ENCODE measurements around the gene SNTB2. TPM values are rescaled to one million over a fixed set of nuclear protein-coding genes. Genes with fewer than 3 reads are reported as not detected.

The SNTB2 gene
- total RNA-seq, 2 experiments from 2014 or later, result 6.1 to 6.3 TPM

DNA sequence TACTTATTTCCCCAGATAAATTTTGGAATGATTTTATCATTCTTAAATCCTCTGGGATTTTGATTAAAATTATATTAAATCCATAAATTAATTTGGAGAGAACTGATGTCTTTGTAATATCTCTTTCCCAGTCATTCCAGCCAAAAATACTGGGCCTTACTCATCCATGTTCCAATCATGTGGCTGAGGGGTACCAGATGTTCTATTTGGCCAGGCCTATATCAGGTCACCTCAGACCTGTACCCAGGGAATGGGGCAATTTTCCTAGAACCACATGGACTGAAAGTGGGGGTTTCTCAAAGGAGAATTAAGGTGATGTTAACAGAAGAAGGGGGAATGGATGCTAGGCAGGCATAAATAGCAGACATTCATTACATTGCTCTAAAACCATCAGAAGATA is 7.5 kb downstream of the SNTB2 start:
- no peaks in the 10 kb centered on the region for H3K9me3 Mint-ChIP-seq
- peaks cover 5% of the 10 kb centered on the region for H3K36me3 Mint-ChIP-seq
- DNase-seq, result no peak
- H3K27ac Mint-ChIP-seq, result no peak overlapping the region
- peaks cover 22% of the 10 kb centered on the region for H3K4me1 Mint-ChIP-seq
- H3K4me3 Mint-ChIP-seq, result no peak overlapping the region
- H3K27me3 Mint-ChIP-seq, result no peaks in the 10 kb centered on the region

DNA sequence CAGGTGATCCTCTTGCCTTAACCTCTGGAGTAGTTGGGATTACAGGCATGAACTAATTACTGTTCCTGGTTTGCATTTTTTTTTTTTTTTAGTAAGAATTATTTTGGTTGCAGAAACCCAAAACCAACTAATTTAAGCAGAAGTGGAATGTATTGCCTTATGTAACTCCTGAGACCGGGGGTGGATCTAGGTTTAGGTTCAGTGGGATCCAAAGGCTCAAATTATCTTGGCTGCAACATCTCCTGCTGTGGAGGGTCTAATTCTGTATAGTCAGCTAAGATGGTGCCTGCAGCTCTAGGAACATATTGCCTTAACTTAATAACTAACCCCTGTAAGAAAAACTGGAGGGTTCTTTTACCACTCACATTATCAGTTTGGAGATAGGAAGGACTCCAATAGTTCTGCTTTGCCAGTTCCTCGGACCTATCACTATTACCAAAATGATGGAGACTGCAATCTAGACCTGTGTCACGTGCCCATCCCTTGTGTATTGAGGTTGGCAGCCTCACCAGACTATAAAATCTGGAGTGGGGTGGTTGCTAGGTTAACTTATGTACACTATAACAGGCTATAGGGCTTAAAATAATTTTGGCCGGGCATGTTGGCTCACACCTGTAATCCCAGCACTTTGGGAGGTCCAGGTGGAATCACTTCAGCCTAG is 8.5 kb downstream of the SNTB2 start:
- Mint-ChIP-seq H3K27ac (no peak overlapping the region), H3K4me1 (peaks cover 13% of the 10 kb centered on the region), H3K4me3 (no peak overlapping the region), H3K36me3 (peaks cover 5% of the 10 kb centered on the region), H3K27me3 (no peaks in the 10 kb centered on the region), H3K9me3 (no peaks in the 10 kb centered on the region)
- DNase-seq, result no peak

DNA sequence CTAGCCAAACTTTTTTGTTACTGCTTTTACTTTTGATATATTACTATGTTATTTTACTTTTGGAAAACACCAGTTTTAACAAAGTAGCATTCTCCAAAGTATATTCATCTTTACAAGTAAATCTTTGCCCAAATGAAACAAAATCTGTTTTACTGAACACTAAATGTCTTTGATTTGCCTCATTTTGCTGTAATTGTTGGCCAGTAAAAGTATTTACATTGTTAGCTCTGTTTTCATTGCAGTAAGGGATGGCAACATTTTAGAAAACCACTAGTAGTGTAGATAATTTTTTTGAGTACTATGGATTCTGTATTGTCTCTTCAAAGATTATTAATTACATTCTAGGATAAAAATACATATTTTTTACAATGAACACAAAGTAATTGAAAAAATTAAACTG is 10.6 kb downstream of the SNTB2 start:
- Mint-ChIP-seq H3K9me3 (no peaks in the 10 kb centered on the region), H3K27ac (no peak overlapping the region), H3K4me3 (no peak overlapping the region), H3K36me3 (no peaks in the 10 kb centered on the region), H3K4me1 (peaks cover 7% of the 10 kb centered on the region), H3K27me3 (no peaks in the 10 kb centered on the region)
- no peak for DNase-seq

DNA sequence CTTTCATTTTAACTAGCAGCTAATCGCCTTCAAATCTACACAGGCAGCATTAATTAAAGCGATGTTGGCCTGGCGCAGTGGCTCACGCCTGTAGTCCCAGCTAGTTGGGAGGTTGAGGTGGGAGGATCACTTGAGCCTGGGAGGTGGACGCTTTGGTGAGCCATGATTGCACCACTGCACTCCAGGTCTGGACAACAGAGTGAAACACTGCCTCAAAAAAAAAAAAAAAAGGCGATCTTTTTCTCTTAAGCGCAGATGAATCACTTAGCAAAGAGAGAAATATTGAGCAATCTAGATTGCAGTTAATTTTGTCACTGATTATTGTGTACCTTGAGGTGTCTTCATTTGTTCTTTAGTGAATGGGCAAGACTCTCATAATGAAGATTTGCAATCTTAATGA is 12.4 kb downstream of the SNTB2 start:
- Mint-ChIP-seq H3K27me3 (no peaks in the 10 kb centered on the region), H3K9me3 (no peaks in the 10 kb centered on the region), H3K4me3 (no peak overlapping the region), H3K27ac (no peak overlapping the region), H3K36me3 (no peaks in the 10 kb centered on the region), H3K4me1 (peaks cover 12% of the 10 kb centered on the region)
- DNase-seq, result no peak

DNA sequence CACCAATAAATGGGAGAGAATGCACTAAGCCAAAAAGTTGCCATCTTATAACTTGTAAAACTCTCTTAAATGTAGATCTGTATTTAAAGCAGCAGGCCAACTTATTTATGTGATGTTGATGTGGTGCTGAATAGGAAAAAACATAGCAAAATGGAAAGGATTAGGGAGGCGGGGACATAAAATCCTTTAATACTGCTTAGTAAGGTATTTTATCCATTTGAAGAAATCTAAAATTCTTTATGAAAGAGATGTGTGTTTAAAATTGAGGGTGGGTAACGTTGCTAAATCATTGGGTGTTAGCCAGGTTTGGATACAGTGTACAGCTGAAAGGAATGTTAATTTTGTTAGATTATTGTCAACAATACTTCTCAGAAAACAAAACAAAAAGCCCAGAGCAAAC is 14.3 kb downstream of the SNTB2 start:
- no peak overlapping the region for H3K4me3 Mint-ChIP-seq
- H3K27ac Mint-ChIP-seq, result no peak overlapping the region
- no peaks in the 10 kb centered on the region for H3K36me3 Mint-ChIP-seq
- H3K4me1 Mint-ChIP-seq, result peaks cover 20% of the 10 kb centered on the region
- H3K27me3 Mint-ChIP-seq, result no peaks in the 10 kb centered on the region
- no peak for DNase-seq
- H3K9me3 Mint-ChIP-seq, result no peaks in the 10 kb centered on the region

DNA sequence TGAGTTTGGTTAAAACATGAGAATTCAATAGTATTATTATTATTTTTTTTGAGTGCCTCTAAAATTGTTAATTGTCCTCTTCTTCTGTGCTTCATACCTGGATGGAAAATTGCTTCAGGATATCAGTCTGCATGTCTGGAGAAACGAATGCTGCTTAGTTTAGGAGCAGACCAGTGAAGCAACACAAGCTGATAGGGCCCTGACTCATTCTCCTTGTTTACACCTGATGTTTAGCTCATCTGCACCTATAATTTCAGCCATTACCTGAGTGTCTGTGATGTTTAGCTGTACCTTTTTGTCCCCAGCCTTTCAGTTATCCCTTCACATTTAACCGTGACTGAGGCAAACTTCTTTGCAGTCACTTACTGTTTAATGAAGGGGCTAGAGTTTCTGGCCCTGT is 14.8 kb downstream of the SNTB2 start:
- Mint-ChIP-seq H3K27ac (no peak overlapping the region), H3K27me3 (no peaks in the 10 kb centered on the region), H3K4me1 (peaks cover 20% of the 10 kb centered on the region), H3K4me3 (no peak overlapping the region), H3K36me3 (no peaks in the 10 kb centered on the region), H3K9me3 (no peaks in the 10 kb centered on the region)
- no peak for DNase-seq

DNA sequence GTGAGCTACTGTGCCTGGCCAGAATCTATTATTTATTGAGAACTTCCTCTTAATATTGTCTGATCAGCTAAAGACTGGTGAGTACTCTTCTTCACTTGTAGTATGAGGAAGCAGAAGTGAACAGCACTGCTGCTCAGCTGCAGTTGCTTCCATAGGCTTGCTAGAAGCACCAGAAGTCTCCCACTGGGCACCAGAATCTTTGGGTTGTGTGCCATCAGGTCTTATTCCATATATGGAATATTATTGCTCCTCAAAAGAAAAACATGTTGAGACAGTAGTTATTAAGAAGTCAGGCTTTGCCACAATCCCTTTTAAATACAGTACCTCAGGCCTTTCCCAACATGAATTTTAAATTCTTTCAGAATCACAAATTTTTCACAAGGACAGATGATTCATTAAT is 17.2 kb downstream of the SNTB2 start:
- DNase-seq, result no peak
- H3K4me1 Mint-ChIP-seq, result peaks cover 15% of the 10 kb centered on the region
- no peaks in the 10 kb centered on the region for H3K9me3 Mint-ChIP-seq
- no peak overlapping the region for H3K4me3 Mint-ChIP-seq
- peak overlapping the region; percentile 52 for H3K27ac Mint-ChIP-seq
- no peaks in the 10 kb centered on the region for H3K27me3 Mint-ChIP-seq
- H3K36me3 Mint-ChIP-seq, result no peaks in the 10 kb centered on the region

DNA sequence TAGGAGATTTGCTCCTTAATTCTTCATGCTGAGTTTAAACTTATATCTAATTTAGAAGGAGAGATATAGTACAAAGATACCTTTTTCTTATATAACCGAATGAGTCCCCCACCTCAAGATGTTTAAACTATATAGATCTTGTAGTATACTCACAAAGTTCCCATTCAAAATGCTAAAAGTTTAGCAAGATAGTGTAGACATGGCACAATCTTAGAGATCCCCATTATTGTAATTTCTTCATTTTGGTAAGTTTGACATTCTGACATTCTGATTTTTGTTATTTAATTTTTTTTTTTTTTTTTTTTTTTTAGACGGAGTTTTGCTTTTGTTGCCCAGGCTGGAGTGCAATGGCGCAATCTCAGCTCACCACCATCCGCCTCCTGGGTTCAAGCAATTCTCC is 22.8 kb downstream of the SNTB2 start:
- DNase-seq, result no peak
- no peaks in the 10 kb centered on the region for H3K27me3 Mint-ChIP-seq
- H3K4me3 Mint-ChIP-seq, result no peak overlapping the region
- peaks cover 6% of the 10 kb centered on the region for H3K4me1 Mint-ChIP-seq
- no peaks in the 10 kb centered on the region for H3K9me3 Mint-ChIP-seq
- H3K36me3 Mint-ChIP-seq, result no peaks in the 10 kb centered on the region
- no peak overlapping the region for H3K27ac Mint-ChIP-seq

DNA sequence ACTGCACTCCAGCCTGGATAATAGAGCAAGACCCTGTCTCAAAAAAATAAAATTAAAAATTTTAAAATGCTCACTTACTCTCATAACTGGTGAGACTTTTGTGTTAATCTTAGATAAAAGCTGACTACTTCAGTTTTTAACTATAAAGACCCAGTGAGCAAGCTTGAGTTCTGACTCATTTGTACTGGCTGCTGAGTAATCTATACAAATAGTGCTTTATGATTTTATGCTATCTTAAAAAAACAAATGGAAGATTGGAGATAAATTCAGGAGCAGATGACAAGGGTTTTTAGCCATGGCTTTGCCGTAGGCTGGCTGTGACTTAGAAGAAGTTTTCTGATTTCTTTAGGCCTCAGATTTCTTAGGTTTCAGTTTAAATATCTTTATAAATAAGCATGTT is 30.5 kb downstream of the SNTB2 start:
- no peaks in the 10 kb centered on the region for H3K27me3 Mint-ChIP-seq
- no peaks in the 10 kb centered on the region for H3K36me3 Mint-ChIP-seq
- no peak overlapping the region for H3K27ac Mint-ChIP-seq
- peaks cover 5% of the 10 kb centered on the region for H3K4me1 Mint-ChIP-seq
- no peaks in the 10 kb centered on the region for H3K9me3 Mint-ChIP-seq
- H3K4me3 Mint-ChIP-seq, result no peak overlapping the region
- no peak for DNase-seq

DNA sequence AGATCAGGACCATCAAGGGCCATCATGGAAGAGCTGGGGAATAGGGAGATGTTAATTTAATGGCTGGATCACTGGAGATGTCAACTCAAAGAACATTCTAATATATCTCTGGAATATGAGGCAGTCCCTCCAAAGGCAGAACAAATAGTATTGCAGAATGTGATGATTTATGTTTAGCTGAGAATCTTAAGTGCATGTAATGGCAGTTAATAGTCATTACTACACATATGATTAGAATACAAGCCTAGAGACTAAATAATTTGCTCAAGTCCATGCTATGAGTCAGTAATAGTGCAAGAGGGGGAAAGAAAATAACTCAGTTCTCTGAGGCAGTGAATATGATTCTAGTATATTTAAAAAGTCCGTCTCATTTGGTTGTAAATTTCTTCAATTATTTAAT is 32.3 kb downstream of the SNTB2 start:
- no peaks in the 10 kb centered on the region for H3K36me3 Mint-ChIP-seq
- H3K4me3 Mint-ChIP-seq, result no peak overlapping the region
- DNase-seq, result no peak
- H3K27me3 Mint-ChIP-seq, result no peaks in the 10 kb centered on the region
- H3K9me3 Mint-ChIP-seq, result no peaks in the 10 kb centered on the region
- peaks cover 5% of the 10 kb centered on the region for H3K4me1 Mint-ChIP-seq
- H3K27ac Mint-ChIP-seq, result no peak overlapping the region

DNA sequence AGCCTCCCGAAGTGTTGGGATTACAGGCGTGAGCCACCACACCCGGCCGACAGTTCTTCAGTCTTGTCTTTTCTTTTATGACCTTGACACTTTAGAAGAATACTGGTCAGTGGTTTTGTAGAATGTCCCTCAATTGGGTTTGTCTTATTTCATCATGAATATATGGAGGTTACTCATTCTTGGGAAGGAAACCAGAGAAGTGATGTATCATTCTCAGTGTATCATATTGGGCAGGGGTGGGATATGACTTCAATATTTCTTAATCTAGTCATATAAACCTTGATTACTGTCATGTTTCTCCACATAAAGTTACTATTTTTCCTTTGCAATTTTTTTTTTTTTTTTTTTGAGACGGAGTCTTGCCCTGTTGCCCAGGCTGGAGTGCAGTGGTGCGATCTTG is 36.9 kb downstream of the SNTB2 start:
- Mint-ChIP-seq H3K27me3 (no peaks in the 10 kb centered on the region), H3K4me3 (no peak overlapping the region), H3K4me1 (peaks cover 2% of the 10 kb centered on the region), H3K36me3 (no peaks in the 10 kb centered on the region), H3K9me3 (no peaks in the 10 kb centered on the region), H3K27ac (no peak overlapping the region)
- DNase-seq, result no peak

DNA sequence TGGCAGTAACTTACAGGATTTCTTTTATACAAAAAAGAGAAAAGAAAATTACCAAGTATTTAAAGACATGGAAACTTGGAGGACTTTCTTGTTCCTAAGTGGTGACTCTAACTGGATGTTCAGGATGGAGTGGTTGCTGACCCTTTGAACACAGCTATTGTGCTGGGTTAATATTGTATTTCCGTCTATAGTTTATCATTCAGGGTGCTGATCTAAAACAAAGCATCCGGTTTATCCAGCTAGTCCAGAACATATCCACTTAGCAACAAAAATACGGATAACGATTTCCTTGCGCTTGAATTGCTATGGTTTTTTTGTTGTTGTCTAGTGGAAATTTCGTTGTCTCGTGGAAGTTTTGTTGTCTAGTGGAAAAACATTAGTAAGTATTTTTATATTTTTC is 38.2 kb downstream of the SNTB2 start:
- Mint-ChIP-seq H3K36me3 (no peaks in the 10 kb centered on the region), H3K27me3 (no peaks in the 10 kb centered on the region), H3K4me3 (no peak overlapping the region), H3K27ac (no peak overlapping the region), H3K9me3 (no peaks in the 10 kb centered on the region), H3K4me1 (peaks cover 2% of the 10 kb centered on the region)
- DNase-seq, result no peak

DNA sequence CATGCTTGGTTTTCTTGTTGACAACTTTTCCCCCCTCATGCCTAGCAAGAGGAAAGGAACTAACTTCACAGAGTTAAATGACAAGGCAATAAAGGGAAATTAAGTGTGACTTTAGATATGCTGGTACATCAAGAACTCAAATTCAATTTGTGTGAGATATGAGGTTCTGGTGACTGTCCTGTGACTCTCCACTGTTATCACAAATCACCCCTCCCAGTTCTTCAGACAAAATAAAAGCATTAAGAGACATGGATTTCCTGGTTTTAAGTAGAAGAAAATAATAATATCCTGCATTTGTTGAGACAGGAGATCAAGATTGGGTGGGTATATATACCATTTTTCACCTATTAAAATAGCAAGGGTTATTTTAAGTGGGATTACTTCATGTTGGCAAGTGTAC is 46.2 kb downstream of the SNTB2 start:
- no peaks in the 10 kb centered on the region for H3K9me3 Mint-ChIP-seq
- H3K4me1 Mint-ChIP-seq, result no peaks in the 10 kb centered on the region
- H3K4me3 Mint-ChIP-seq, result no peak overlapping the region
- H3K27me3 Mint-ChIP-seq, result no peaks in the 10 kb centered on the region
- H3K27ac Mint-ChIP-seq, result no peak overlapping the region
- DNase-seq, result no peak
- H3K36me3 Mint-ChIP-seq, result no peaks in the 10 kb centered on the region

DNA sequence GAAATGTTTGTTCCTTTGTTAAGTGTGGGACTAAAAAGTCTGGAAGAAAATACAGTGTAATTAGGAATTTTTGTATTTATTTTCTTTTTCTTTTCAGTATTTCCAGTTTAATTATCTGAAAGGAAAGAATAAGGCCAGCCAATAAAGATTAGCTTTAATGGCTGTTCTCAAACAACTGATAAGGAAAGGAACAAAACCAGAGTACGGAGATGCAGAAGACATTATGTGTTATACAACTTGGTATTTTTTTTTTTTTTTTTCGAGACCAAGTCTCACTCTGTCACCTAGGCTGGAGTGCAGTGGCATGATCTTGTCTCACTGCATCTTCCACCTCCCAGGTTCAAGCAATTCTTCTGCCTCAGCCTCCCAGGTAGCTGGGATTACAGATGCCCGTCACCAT is 47.5 kb downstream of the SNTB2 start:
- Mint-ChIP-seq H3K27me3 (no peaks in the 10 kb centered on the region), H3K4me3 (no peak overlapping the region), H3K9me3 (no peaks in the 10 kb centered on the region), H3K36me3 (no peaks in the 10 kb centered on the region), H3K27ac (no peak overlapping the region), H3K4me1 (no peaks in the 10 kb centered on the region)
- no peak for DNase-seq

DNA sequence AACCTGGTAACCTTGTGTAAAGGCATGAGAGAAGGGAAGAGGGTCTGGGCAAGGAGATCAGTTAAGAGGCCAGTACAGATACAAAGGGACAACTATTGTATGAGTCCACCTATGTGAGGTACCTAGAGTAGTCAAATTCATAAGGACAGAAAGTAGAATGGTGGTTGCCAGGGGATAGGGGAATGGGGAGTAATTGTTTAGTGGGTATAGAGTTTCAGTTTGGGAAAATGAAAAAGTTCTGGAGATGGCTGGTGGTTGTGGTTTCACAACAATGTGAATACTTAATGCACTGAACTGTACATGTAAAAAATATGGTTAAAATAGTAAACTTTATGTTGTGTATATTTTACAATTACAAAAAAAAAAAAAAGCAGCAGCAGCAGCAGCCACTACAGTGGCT is 49.4 kb downstream of the SNTB2 start:
- no peaks in the 10 kb centered on the region for H3K36me3 Mint-ChIP-seq
- no peaks in the 10 kb centered on the region for H3K4me1 Mint-ChIP-seq
- H3K9me3 Mint-ChIP-seq, result no peaks in the 10 kb centered on the region
- H3K27me3 Mint-ChIP-seq, result no peaks in the 10 kb centered on the region
- H3K27ac Mint-ChIP-seq, result no peak overlapping the region
- no peak overlapping the region for H3K4me3 Mint-ChIP-seq
- no peak for DNase-seq

DNA sequence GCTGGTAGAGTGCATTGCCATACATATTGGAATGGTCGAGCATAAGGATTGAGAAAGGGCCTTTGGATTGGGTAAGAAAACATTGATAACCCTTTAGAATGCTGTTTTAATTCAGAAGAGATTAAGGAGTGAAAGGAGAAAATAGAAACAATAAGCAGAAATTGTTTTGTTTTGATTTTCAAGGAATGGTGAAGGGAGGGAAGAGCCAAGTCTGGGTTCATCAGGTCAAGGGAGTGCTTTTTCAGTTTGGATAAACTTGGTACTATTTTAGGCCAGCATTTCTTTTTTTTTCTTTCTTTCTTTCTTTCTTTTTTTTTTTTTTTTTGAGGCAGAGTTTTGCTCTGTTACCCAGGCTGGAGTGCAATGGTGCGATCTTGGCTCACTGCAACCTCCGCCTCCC is 50.3 kb downstream of the SNTB2 start:
- Mint-ChIP-seq H3K27me3 (no peaks in the 10 kb centered on the region), H3K4me1 (no peaks in the 10 kb centered on the region), H3K4me3 (no peak overlapping the region), H3K9me3 (no peaks in the 10 kb centered on the region), H3K27ac (no peak overlapping the region), H3K36me3 (no peaks in the 10 kb centered on the region)
- DNase-seq, result no peak

DNA sequence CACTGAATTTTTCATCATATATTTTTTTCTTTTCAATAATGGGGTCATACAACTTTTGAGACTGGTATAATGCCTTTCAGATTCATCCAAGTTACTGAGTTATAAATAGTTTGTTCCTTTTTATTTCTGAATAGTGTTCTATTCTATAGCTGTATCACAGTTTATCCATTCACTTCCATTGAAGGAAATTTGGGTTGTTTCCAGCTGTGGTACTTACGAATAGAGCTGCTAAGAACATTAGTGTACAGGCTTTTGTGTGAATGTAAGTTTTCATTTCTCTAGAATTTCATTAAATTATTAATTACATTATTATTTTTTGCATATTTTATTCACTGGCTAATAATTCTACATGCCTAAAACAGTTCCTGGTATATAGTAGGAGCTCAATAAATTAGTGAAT is 52.9 kb downstream of the SNTB2 start:
- no peak overlapping the region for H3K27ac Mint-ChIP-seq
- H3K9me3 Mint-ChIP-seq, result no peaks in the 10 kb centered on the region
- H3K4me3 Mint-ChIP-seq, result no peak overlapping the region

More for the DNA sequence above, 52.9 kb downstream of the SNTB2 start:
- no peaks in the 10 kb centered on the region for H3K36me3 Mint-ChIP-seq
- no peaks in the 10 kb centered on the region for H3K27me3 Mint-ChIP-seq
- H3K4me1 Mint-ChIP-seq, result no peaks in the 10 kb centered on the region
- no peak for DNase-seq

Data from activated naive CD8-positive, alpha-beta T cell treated with anti-CD3 and anti-CD28 coated beads for 36 hours (primary cell).